ENCODE measurements around the gene EXTL1. TPM values are rescaled to one million over a fixed set of nuclear protein-coding genes. Genes with fewer than 3 reads are reported as not detected.
A peak's percentile ranks its signal among the peaks of the same experiment; 100 is the strongest.

EXTL1 gene
- total and polyA plus RNA-seq, 2 of the 4 experiments (the other 2 are of a cell fraction), result 0.90 to 5.2 TPM

DNA sequence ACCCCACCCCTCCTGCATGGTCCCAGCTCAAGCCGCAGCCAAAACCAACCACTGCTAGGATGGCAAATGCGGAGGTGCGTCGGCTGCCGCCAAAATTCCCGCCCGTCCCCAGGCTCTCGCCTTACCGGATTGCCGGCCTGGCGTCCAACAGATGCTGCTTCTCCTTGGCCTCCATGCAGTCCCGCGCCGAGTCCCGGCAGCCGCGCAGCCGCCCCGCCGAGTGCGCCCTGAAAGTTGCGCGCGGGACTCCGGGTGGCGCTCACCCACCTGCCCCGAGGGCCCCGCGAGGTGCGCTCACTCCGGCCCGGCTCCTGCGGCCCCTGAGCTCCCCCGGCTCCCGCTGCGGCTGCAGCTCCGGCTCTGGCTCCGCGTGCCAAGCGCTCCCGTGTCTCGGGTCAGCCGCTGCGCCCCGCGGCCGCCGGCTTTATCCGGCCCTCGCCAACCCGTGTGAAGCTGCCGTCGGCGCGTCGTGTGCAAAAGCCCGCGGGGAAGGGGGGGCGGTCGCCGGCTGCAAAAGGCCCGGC, 24.2 kb downstream of the EXTL1 start, which contains the start of gene SLC30A2:
Gene SLC30A2 (minus strand): TSS at position 397 of the 524 bp plus-strand sequence. CDS start 222 bp downstream, at position 175.
- Histone ChIP-seq H3K4me2 (ENCODE audit: low read depth, low read length) (no peak within 1 kb of the TSS), H3K14ac (replicated peaks; ENCODE audit: low read depth, low read length) (no peak within 1 kb of the TSS), H2AK5ac (ENCODE audit: low read depth, low read length) (no peak within 1 kb of the TSS), H3K4me1 (ENCODE audit: control insufficient read depth, insufficient read depth, low read length) (no peaks in the 10 kb centered on the region), H4K91ac (ENCODE audit: insufficient read depth, low read depth, low read length) (no peak within 1 kb of the TSS), H4K8ac (ENCODE audit: low read depth in 2 of 2, low read length in 2 of 2) (no peak within 1 kb of the TSS), H3K9me3 (ENCODE audit: control insufficient read depth, insufficient read depth, low read length) (no peaks in the 10 kb centered on the region; the same call in 1 of the 2 replicates), H3K79me1 (ENCODE audit: low read depth in 1 of 2, low read length in 2 of 2) (no peaks in the 10 kb centered on the region), H2BK20ac (ENCODE audit: low read depth, low read length) (no peak within 1 kb of the TSS), H3K4ac (ENCODE audit: low read depth, low read length) (no peak within 1 kb of the TSS), H3K9me1 (ENCODE audit: insufficient read depth, low read length) (no peaks in the 10 kb centered on the region), H2BK5ac (ENCODE audit: low read depth, low read length, poor library complexity, severe bottlenecking) (no peak within 1 kb of the TSS), H3K56ac (ENCODE audit: extremely low read depth, insufficient read depth, low read length) (no peak within 1 kb of the TSS), H3K4me3 (ENCODE audit: insufficient read depth, low read depth, low read length) (no peak within 1 kb of the TSS), H2AFZ (replicated peaks; ENCODE audit: low read length, poor library complexity) (no peak within 1 kb of the TSS), H2AK9ac (replicated peaks; ENCODE audit: low read depth, low read length, poor library complexity) (no peak within 1 kb of the TSS), H2BK120ac (ENCODE audit: low read depth, low read length) (no peak within 1 kb of the TSS), H4K20me1 (ENCODE audit: insufficient read depth, low read length) (no peaks in the 10 kb centered on the region), H3K36me3 (ENCODE audit: control insufficient read depth, insufficient read depth, low read length) (no peaks in the 10 kb centered on the region), H4K5ac (ENCODE audit: low read depth, low read length) (no peak within 1 kb of the TSS), H2BK15ac (ENCODE audit: low read depth, low read length) (no peak within 1 kb of the TSS), H3K9ac (ENCODE audit: low read depth, low read length) (no peak within 1 kb of the TSS), H3K27ac (ENCODE audit: insufficient read depth, low read length) (no peak within 1 kb of the TSS), H3K23ac (ENCODE audit: low read depth, low read length) (no peak within 1 kb of the TSS), H3K27me3 (ENCODE audit: control insufficient read depth, insufficient read depth, low read length) (peaks cover 85% of the 10 kb centered on the region), H3K18ac (ENCODE audit: low read depth, low read length) (no peak within 1 kb of the TSS)
- BruUV-seq (replicated peaks), result no TSS peak
- WGBS, 2 experiments (ENCODE audit: extremely low coverage in 2 of 2, insufficient read length in 1 of 2), result 0% methylated on average over 32 of the region's 62 CpGs; no CpG with 5 or more reads in 1 of the 2 experiments
- DNase-seq (no peak), ATAC-seq (ENCODE audit: low read depth) (peak; percentile 24; the same call in 1 of the 2 replicates)
- in situ Hi-C loops (cut with MboI; ENCODE audit: low sequenced_read_pairs) (no loop called here), intact Hi-C loops (cut with micrococcal nuclease) (no loop called here), dilution Hi-C loops (cut with HindIII; ENCODE audit: low sequenced_read_pairs, unreplicated experiment) (no loop called here)
- TF ChIP-seq BHLHE40 (IDR thresholded peaks at IDR 0.05; ENCODE audit: low read depth, low read length), result no peak
- no peak for TF ChIP-seq CTCF (conservative IDR thresholded peaks at IDR 0.05; ENCODE audit: low read depth, low read length)
- TF ChIP-seq MAZ (IDR thresholded peaks at IDR 0.05; ENCODE audit: borderline replicate concordance, low read depth, low read length), result no peak
- no peak for TF ChIP-seq CEBPB (IDR thresholded peaks at IDR 0.05; ENCODE audit: low read depth, low read length)
- TF ChIP-seq RCOR1 (IDR thresholded peaks at IDR 0.05; ENCODE audit: insufficient replicate concordance, low read length), result no peak
- TF ChIP-seq RFX5 (IDR thresholded peaks at IDR 0.05; ENCODE audit: low read depth, low read length), result no peak
- no peak for TF ChIP-seq MAFK (IDR thresholded peaks at IDR 0.05; ENCODE audit: low read depth, low read length)
- TF ChIP-seq, protein P1, sequence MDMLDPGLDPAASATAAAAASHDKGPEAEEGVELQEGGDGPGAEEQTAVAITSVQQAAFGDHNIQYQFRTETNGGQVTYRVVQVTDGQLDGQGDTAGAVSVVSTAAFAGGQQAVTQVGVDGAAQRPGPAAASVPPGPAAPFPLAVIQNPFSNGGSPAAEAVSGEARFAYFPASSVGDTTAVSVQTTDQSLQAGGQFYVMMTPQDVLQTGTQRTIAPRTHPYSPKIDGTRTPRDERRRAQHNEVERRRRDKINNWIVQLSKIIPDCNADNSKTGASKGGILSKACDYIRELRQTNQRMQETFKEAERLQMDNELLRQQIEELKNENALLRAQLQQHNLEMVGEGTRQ (IDR thresholded peaks at IDR 0.05; ENCODE audit: low read depth, low read length), result no peak
- TF ChIP-seq CHD1 (IDR thresholded peaks at IDR 0.05; ENCODE audit: low read depth, low read length), result no peak
- no peak for TF ChIP-seq FOS (IDR thresholded peaks at IDR 0.05; ENCODE audit: low read depth, low read length)
- TF ChIP-seq, protein P2, sequence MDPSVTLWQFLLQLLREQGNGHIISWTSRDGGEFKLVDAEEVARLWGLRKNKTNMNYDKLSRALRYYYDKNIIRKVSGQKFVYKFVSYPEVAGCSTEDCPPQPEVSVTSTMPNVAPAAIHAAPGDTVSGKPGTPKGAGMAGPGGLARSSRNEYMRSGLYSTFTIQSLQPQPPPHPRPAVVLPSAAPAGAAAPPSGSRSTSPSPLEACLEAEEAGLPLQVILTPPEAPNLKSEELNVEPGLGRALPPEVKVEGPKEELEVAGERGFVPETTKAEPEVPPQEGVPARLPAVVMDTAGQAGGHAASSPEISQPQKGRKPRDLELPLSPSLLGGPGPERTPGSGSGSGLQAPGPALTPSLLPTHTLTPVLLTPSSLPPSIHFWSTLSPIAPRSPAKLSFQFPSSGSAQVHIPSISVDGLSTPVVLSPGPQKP (IDR thresholded peaks at IDR 0.05; ENCODE audit: borderline replicate concordance, low read depth, low read length), result no peak
- no peak for TF ChIP-seq POLR2A (IDR thresholded peaks at IDR 0.05; ENCODE audit: low read depth, low read length)
- TF ChIP-seq SMC3 (IDR thresholded peaks at IDR 0.05; ENCODE audit: low read depth, low read length), result no peak
- no peak for TF ChIP-seq MXI1 (IDR thresholded peaks at IDR 0.05; ENCODE audit: borderline replicate concordance, low read depth, low read length)
- no peak for TF ChIP-seq RAD21 (IDR thresholded peaks at IDR 0.05; ENCODE audit: low read length)
- no peak for TF ChIP-seq NFE2L2 (IDR thresholded peaks at IDR 0.05; ENCODE audit: low read depth, low read length)
- POLR2A ChIA-PET (ENCODE audit: unreplicated experiment), result no interaction called here
- CTCF ChIA-PET, result interaction anchor here (1.0 kb wide), 1 partner anchor 10 kb away, joined by 4 read pairs; no protein-coding TSS in a partner anchor

Data from IMR-90 (cell line).